Stimulated activated CD4-positive, alpha-beta T cell treated with anti-CD3 and anti-CD28 coated beads, Interleukin-2, amount 100 ng/mL, for 24 hours (primary cell): ENCODE results near the gene B4GALT5.
"Not testable (repeated sequence)": the region's sequence is repeated elsewhere in the genome, so short reads cannot be mapped to it uniquely, and the experiment has no call there.

ENCODE experiments used
- DNase-seq, 2 donors: peaks; one replicate each; pipeline ENCODE4 v3.0.0-alpha.2; 2020

The B4GALT5 gene

GRCh38 chr20:49620364-49621240 lies 93.1 kb downstream of the B4GALT5 start:
- DNase-seq: peak in 1 of 2 donors; percentile 23

- DNase-seq: no peak
Observed at GRCh38 chr20:49619113-49620048, 94.3 kb downstream of the B4GALT5 start.

GRCh38 chr20:49618289-49618688 lies 95.4 kb downstream of the B4GALT5 start:
- DNase-seq: no peak

- DNase-seq: not testable (repeated sequence)
Observed at GRCh38 chr20:49617394-49617793, 96.3 kb downstream of the B4GALT5 start.

- no peak for DNase-seq
Observed at GRCh38 chr20:49616154-49617007, 97.3 kb downstream of the B4GALT5 start.

GRCh38 chr20:49615401-49616153 lies 98.1 kb downstream of the B4GALT5 start:
- no peak for DNase-seq

- not testable (repeated sequence) for DNase-seq
Observed at GRCh38 chr20:49615051-49615400, 98.7 kb downstream of the B4GALT5 start.

- no peak for DNase-seq
Observed at GRCh38 chr20:49614338-49615050, 99.2 kb downstream of the B4GALT5 start.

- no peak for DNase-seq
Observed at GRCh38 chr20:49612127-49612738, 101.4 kb downstream of the B4GALT5 start.

GRCh38 chr20:49611539-49612126 lies 102.0 kb downstream of the B4GALT5 start:
- not testable (repeated sequence) for DNase-seq

- peak; percentile 81 to 86 for DNase-seq
Observed at GRCh38 chr20:49610691-49611538, 102.8 kb downstream of the B4GALT5 start.

- peak; percentile 82 to 83 for DNase-seq
Observed at GRCh38 chr20:49608752-49609670, 104.7 kb downstream of the B4GALT5 start.

- no peak for DNase-seq
Observed at GRCh38 chr20:49607568-49607967, 106.1 kb downstream of the B4GALT5 start.

GRCh38 chr20:49603209-49603627 lies 110.5 kb downstream of the B4GALT5 start:
- DNase-seq: no peak

GRCh38 chr20:49602345-49603208 lies 111.1 kb downstream of the B4GALT5 start:
- no peak for DNase-seq

GRCh38 chr20:49601153-49601924 lies 112.3 kb downstream of the B4GALT5 start:
- no peak for DNase-seq
